Activated CD8-positive, alpha-beta T cell treated with anti-CD3 and anti-CD28 coated beads, Interleukin-2, amount 10 ng/mL, durations not matched to agents 7 days and 5 days (primary cell): ENCODE data around the gene ZNF554. TPM values are rescaled to one million over a fixed set of nuclear protein-coding genes. Genes with fewer than 3 reads are reported as not detected.
"Not testable (repeated sequence)": the region's sequence is repeated elsewhere in the genome, so short reads cannot be mapped to it uniquely, and the experiment has no call there.

Experiments used
- ATAC-seq: fragments of 150-1000 bp; cut with Tn5 transposase; one replicate; pipeline ENCODE4 v1.10.0; 2021; ENCODE audit warnings: moderate library complexity
- CTCF ChIA-PET: fragments of 350-600 bp; sonication (Branson Sonifier 250); formaldehyde crosslinking; loops from one replicate; lab custom pipeline; 2021; ENCODE audit warnings: antibody characterized with exemption; lab: Charles Lee
- POLR2A ChIA-PET: fragments of 350-600 bp; sonication (Branson Sonifier 250); formaldehyde crosslinking; loops from one replicate; lab custom pipeline; 2021; ENCODE audit warnings: antibody characterized with exemption; lab: Charles Lee
- DNase-seq: peaks from one replicate; pipeline ENCODE4 v3.0.0-alpha.2; 2020
- H3K27ac Mint-ChIP-seq: one replicate; pipeline ENCODE4 v1.8.0; 2021; ENCODE audit warnings: mild to moderate bottlenecking, mixed read lengths
- H3K27me3 Mint-ChIP-seq: one replicate; pipeline ENCODE4 v1.8.0; 2021; ENCODE audit warnings: low read depth, mixed read lengths
- H3K36me3 Mint-ChIP-seq: one replicate; pipeline ENCODE4 v1.8.0; 2021; ENCODE audit warnings: low read depth, mixed read lengths
- H3K4me1 Mint-ChIP-seq: one replicate; pipeline ENCODE4 v1.8.0; 2021; ENCODE audit warnings: low read depth, mixed read lengths
- H3K4me3 Mint-ChIP-seq: one replicate; pipeline ENCODE4 v1.8.0; 2021; ENCODE audit warnings: mild to moderate bottlenecking, mixed read lengths
- H3K9me3 Mint-ChIP-seq: one replicate; pipeline ENCODE4 v1.8.0; 2022; ENCODE audit warnings: mixed read lengths; ENCODE audit not compliant: insufficient read depth
- total RNA-seq, 2 experiments: library from RNA; stranded (reverse); gene quantifications; one replicate each; pipeline ENCODE4 v1.2.3, GENCODE V29; 2021

ZNF554 gene
- total RNA-seq, 2 experiments from 2014 or later = 2.1 to 2.5 TPM

DNA sequence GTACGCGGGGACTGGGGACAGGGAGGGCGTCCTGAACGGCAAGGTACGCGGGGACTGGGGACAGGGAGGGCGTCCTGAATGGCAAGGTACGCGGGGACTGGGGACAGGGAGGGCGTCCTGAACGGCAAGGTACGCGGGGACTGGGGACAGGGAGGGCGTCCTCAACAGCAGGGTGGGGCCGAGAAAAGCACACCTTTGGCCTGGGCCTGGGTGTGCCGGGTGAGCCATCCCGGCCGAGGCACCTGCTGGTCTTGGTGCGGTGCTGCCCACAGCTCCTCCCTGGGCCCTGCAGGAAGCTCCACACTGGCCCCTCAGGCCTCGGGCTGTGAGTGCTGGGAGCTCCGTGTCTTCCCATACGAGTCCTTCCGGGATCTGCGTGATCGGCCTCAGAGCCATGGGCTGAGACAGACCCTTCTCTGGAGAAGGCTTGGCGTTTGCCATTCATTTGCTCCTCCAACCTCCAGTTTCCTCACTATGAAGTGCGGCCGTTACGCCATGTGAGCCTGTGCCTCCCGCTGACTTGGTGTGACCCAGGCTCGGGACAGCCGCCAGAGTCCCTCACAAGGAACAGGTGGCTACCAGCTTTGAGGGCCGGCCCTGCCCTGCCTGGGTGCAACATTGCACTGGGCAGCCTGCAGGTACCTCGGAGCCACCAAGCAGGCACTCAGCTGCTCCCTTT is 7.8 kb upstream of the ZNF554 start:
- H3K4me3 Mint-ChIP-seq = no peak overlapping the region
- H3K27ac Mint-ChIP-seq = no peak overlapping the region
- H3K9me3 Mint-ChIP-seq = no peaks in the 10 kb centered on the region
- peaks cover 15% of the 10 kb centered on the region for H3K36me3 Mint-ChIP-seq
- ATAC-seq (no peak), DNase-seq (no peak)
- no peaks in the 10 kb centered on the region for H3K4me1 Mint-ChIP-seq
- POLR2A ChIA-PET = no interaction called here
- no peaks in the 10 kb centered on the region for H3K27me3 Mint-ChIP-seq
- CTCF ChIA-PET = no interaction called here

DNA sequence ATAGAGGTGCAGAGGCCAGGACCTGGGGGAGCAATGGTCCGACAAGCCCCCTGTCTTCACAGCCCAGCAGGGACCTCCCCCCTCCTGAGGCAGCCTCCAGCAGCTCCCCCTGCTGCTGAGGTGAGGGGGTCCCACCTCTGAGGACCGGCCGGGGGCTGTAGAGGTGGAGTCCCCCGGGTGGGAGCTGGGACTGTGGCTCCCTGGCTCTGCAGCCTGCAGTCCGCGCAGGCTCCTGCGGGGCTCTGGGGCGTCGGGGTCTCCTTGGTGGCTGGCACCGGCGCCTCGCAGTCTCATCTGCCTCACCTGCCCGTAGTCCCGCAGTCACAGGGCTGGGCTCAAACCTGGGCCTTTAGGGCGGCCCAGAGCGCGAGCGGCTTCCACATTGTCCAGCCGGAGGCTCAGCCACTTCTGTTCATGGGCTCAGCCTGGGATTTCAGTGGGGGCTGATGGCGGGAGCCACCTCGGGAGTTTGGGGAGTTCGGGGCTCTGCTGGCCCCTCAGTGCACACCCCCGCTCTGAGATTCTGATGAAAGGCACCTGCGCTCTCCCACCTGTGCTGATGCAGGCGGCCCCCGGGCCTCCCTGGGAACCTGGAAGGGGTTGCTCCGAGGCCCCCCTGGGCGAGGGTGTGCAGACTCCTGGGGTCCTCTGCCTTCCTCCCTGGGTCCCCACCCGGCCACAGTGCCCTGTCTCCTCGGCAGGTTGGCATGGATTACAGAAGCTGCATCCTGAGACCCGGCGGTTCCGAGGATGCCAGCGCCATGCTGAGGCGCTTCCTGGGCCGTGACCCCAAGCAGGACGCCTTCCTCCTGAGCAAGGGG is 7.0 kb upstream of the ZNF554 start:
- no peak for ATAC-seq
- H3K27me3 Mint-ChIP-seq = no peaks in the 10 kb centered on the region
- H3K9me3 Mint-ChIP-seq = no peaks in the 10 kb centered on the region
- no peaks in the 10 kb centered on the region for H3K4me1 Mint-ChIP-seq
- peaks cover 15% of the 10 kb centered on the region for H3K36me3 Mint-ChIP-seq
- H3K27ac Mint-ChIP-seq = no peak overlapping the region
- no peak for DNase-seq
- H3K4me3 Mint-ChIP-seq = no peak overlapping the region
- CTCF ChIA-PET = no interaction called here
- POLR2A ChIA-PET = no interaction called here

GRCh38 chr19:2813235-2814160 is 6.2 kb upstream of the ZNF554 start:
- no peaks in the 10 kb centered on the region for H3K4me1 Mint-ChIP-seq
- ChIA-PET CTCF (no interaction called here), POLR2A (no interaction called here)
- no peak overlapping the region for H3K27ac Mint-ChIP-seq
- no peak for DNase-seq
- H3K27me3 Mint-ChIP-seq = no peaks in the 10 kb centered on the region
- no peaks in the 10 kb centered on the region for H3K9me3 Mint-ChIP-seq
- peaks cover 15% of the 10 kb centered on the region for H3K36me3 Mint-ChIP-seq
- no peak for ATAC-seq
- no peak overlapping the region for H3K4me3 Mint-ChIP-seq

DNA sequence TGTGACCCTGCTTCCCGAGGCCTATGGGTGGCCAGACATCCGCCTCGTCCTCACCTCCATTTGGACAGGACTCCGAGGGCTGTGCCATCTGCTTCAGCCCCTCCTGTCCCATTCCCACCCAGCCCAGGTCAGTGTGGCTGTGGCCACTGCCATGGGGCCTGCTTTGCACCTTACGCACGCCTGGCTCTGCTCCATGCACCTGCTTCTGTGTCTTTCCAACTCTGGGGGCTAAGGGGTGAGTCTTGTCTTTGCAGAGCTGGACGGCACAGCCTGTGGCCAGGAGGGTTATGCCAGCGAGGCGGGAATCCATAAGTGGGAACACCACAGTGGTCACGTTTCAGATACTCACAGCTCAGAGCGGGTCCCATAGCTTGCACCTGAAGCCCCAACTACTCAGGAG is 5.2 kb upstream of the ZNF554 start:
- DNase-seq = no peak
- H3K36me3 Mint-ChIP-seq = peaks cover 7% of the 10 kb centered on the region
- H3K27me3 Mint-ChIP-seq = no peaks in the 10 kb centered on the region
- no peaks in the 10 kb centered on the region for H3K9me3 Mint-ChIP-seq
- ATAC-seq = no peak
- H3K4me3 Mint-ChIP-seq = no peak overlapping the region
- H3K4me1 Mint-ChIP-seq = no peaks in the 10 kb centered on the region
- no peak overlapping the region for H3K27ac Mint-ChIP-seq
- ChIA-PET POLR2A (no interaction called here), CTCF (no interaction called here)

GRCh38 chr19:2815191-2815614 is 4.5 kb upstream of the ZNF554 start:
- no peaks in the 10 kb centered on the region for H3K9me3 Mint-ChIP-seq
- no peak for ATAC-seq
- peaks cover 2% of the 10 kb centered on the region for H3K36me3 Mint-ChIP-seq
- DNase-seq = no peak
- ChIA-PET POLR2A (no interaction called here), CTCF (no interaction called here)
- no peaks in the 10 kb centered on the region for H3K27me3 Mint-ChIP-seq
- no peak overlapping the region for H3K27ac Mint-ChIP-seq
- H3K4me1 Mint-ChIP-seq = peaks cover 1% of the 10 kb centered on the region
- no peak overlapping the region for H3K4me3 Mint-ChIP-seq

DNA sequence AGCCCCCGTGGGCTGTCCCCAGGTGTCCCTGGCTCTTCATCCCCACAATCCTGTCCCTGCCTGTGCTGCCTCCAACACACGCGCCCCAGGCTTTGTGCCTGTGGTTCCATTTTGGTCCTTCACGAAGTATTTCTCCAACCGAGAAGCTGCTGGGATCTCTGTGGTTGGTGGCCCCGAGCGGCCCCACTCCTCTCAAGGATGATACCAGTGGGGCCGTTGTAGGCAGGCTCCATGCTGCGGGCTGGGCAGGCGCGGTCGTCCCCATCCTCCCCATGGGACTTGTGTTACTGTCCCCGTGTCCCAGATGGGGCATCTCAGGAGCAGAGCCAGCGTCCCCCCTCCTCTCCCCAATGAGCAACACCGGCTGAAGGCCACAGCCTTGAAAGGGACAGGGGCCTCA is 3.7 kb upstream of the ZNF554 start:
- no peak overlapping the region for H3K27ac Mint-ChIP-seq
- ChIA-PET CTCF (no interaction called here), POLR2A (no interaction called here)
- H3K4me1 Mint-ChIP-seq = peaks cover 4% of the 10 kb centered on the region
- H3K27me3 Mint-ChIP-seq = no peaks in the 10 kb centered on the region
- H3K36me3 Mint-ChIP-seq = peaks cover 2% of the 10 kb centered on the region
- no peak overlapping the region for H3K4me3 Mint-ChIP-seq
- ATAC-seq = no peak
- H3K9me3 Mint-ChIP-seq = no peaks in the 10 kb centered on the region
- DNase-seq = no peak

- H3K36me3 Mint-ChIP-seq = no peaks in the 10 kb centered on the region
- no peak overlapping the region for H3K4me3 Mint-ChIP-seq
- H3K27ac Mint-ChIP-seq = no peak overlapping the region
- ATAC-seq = no peak
- CTCF ChIA-PET = no interaction called here
- H3K9me3 Mint-ChIP-seq = no peaks in the 10 kb centered on the region
- no peaks in the 10 kb centered on the region for H3K27me3 Mint-ChIP-seq
- POLR2A ChIA-PET = no interaction called here
- no peak for DNase-seq
- H3K4me1 Mint-ChIP-seq = peaks cover 6% of the 10 kb centered on the region
These were observed 3.0 kb upstream of the ZNF554 start for GRCh38 chr19:2816641-2817040.

- H3K27ac Mint-ChIP-seq, H3K4me3 Mint-ChIP-seq, CTCF ChIA-PET, POLR2A ChIA-PET, H3K9me3 Mint-ChIP-seq, ATAC-seq, DNase-seq, H3K27me3 Mint-ChIP-seq, H3K36me3 Mint-ChIP-seq, H3K4me1 Mint-ChIP-seq: not testable (repeated sequence)
These were observed 2.3 kb upstream of the ZNF554 start for GRCh38 chr19:2817237-2817829.

DNA sequence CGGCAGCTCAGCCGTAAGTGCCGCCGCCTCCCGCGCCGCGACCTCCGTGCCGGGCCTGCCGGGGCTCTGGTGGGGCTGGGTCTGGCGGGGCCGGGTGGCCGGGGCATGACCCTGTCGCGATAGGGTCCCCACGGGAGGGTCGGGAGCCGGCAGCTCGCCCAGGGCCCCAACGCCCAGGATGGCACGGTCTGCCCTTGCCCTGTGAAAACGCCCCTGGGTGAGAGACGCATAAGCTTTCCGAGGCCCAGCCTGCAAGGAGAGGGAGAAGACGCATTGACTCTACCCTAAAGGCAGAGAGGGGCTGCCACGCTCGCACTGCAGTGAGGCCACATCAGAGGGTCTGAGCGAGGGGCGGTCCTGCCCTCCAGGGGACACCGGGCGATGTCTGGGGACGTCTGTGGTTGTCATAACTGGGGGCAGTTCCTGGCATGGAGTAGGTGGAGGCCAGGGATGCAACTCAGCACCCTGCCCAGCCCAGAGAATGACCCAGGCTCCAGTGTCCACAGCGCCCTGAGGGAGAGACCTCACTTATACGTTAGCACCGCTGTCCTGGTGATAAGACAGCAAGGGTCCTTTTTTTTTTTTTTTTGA is 539 bp downstream of the ZNF554 start:
- Mint-ChIP-seq H3K27me3 (no peaks in the 10 kb centered on the region), H3K36me3 (peaks cover 4% of the 10 kb centered on the region), H3K4me3 (peak overlapping the region; percentile 83), H3K4me1 (peaks cover 6% of the 10 kb centered on the region), H3K27ac (peak overlapping the region; percentile 15), H3K9me3 (no peaks in the 10 kb centered on the region)
- peak; percentile 30 for DNase-seq
- ChIA-PET CTCF (interaction anchor here (0.7 to 1.5 kb wide), 3 partner anchors 21 to 49 kb away, joined by 3 to 5 read pairs (median 3); partner anchors contain the start of gene ZNF555), POLR2A (interaction anchor here (1.1 to 1.9 kb wide), 2 partner anchors 15 to 130 kb away, joined by 3 to 4 read pairs; no protein-coding TSS in a partner anchor)
- no peak for ATAC-seq

DNA sequence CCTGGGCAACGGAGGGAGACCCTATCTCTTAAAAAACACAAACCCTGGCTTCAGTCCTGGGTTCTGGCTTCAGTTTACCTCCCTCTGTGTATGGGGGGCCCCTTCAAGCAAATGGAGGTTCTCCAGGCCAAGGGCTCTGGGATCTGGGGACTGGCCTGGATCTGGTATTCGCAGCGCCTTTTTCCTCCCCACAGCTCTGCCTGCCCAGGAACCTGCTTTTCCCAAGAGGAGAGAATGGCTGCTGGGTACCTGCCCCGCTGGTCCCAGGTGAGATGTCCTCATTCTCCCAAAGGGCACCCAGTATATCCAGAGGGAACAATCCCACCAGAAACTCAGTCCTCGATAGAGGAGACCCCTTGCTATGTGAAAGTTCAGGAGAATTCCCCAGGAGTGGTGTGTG is 3.2 kb downstream of the ZNF554 start:
- H3K9me3 Mint-ChIP-seq = peaks cover 4% of the 10 kb centered on the region

DNA sequence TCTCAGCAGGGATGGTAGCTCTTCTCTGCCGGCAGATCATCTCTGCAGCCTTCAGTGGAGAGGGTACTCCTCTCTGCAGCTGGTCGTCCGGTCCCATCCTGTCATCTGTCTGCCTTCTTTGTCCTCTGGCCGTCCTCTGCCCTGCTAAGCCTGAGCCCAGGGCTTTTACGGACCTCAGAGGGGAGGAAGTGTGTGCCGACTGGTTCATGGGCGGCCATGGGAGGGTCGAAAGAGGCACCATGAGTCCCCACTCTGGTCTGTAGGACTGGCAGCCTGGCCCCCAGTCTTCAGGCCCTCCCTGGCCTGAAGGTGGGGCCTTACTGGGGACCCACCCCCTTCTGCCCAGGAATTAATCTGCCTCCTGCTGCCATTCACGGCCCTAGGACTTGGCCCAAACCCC is 4.0 kb downstream of the ZNF554 start:
- no peak overlapping the region for H3K27ac Mint-ChIP-seq
- H3K9me3 Mint-ChIP-seq = peaks cover 9% of the 10 kb centered on the region
- H3K4me1 Mint-ChIP-seq = peaks cover 12% of the 10 kb centered on the region
- CTCF ChIA-PET = interaction anchor here (1.7 kb wide), 1 partner anchor 18 kb away, joined by 5 read pairs; the partner anchor contains the start of gene ZNF555
- H3K36me3 Mint-ChIP-seq = peaks cover 20% of the 10 kb centered on the region
- ATAC-seq (no peak), DNase-seq (no peak)
- POLR2A ChIA-PET = interaction anchor here (0.8 kb wide), 1 partner anchor 42 kb away, joined by 3 read pairs; no protein-coding TSS in a partner anchor
- no peaks in the 10 kb centered on the region for H3K27me3 Mint-ChIP-seq
- no peak overlapping the region for H3K4me3 Mint-ChIP-seq

More for the DNA sequence above, 3.2 kb downstream of the ZNF554 start:
- Mint-ChIP-seq H3K4me3 (no peak overlapping the region), H3K4me1 (peaks cover 9% of the 10 kb centered on the region), H3K27me3 (no peaks in the 10 kb centered on the region), H3K27ac (no peak overlapping the region), H3K36me3 (peaks cover 14% of the 10 kb centered on the region)
- ChIA-PET CTCF (interaction anchor here (1.7 to 1.9 kb wide), 2 partner anchors 11 to 18 kb away, joined by 5 to 6 read pairs; partner anchors contain the start of gene ZNF555), POLR2A (interaction anchor here (0.8 kb wide), 1 partner anchor 42 kb away, joined by 3 read pairs; no protein-coding TSS in a partner anchor)
- DNase-seq (no peak), ATAC-seq (no peak)
